Neural cell (in vitro differentiated cells): ENCODE data around the gene P2RX1. TPM values are rescaled to one million over a fixed set of nuclear protein-coding genes. Genes with fewer than 3 reads are reported as not detected.

Experiments
- H2AFZ ChIP-seq: fragments of 200-600, 300-800 bp; sonication (generic), shearing (Covaris generic); 2 replicates; pipeline ENCODE4 v1.6.0; 2014; ENCODE audit warnings: low read depth, mild to moderate bottlenecking, antibody characterized with exemption, low read length, moderate library complexity
- H3F3A ChIP-seq: fragments of 200-600 bp; shearing (Covaris generic); 2 replicates; pipeline ENCODE4 v1.6.1; 2016; ENCODE audit warnings: mild to moderate bottlenecking, moderate library complexity, mixed read lengths, antibody characterized with exemption, low read length; ENCODE audit not compliant: insufficient read depth, poor library complexity, severe bottlenecking
- H3K27ac ChIP-seq: fragments of 200-600, 300-800 bp; sonication (generic), shearing (Covaris generic); 2 replicates; pipeline ENCODE4 v1.5.1; 2014; ENCODE audit warnings: mild to moderate bottlenecking, low read length, moderate library complexity
- H3K27me3 ChIP-seq: fragments of 300-800, 200-600 bp; sonication (generic), shearing (Covaris generic); 2 replicates; pipeline ENCODE4 v1.6.0; 2014; ENCODE audit warnings: mild to moderate bottlenecking, low read depth, low read length, moderate library complexity; ENCODE audit not compliant: insufficient read depth
- H3K36me3 ChIP-seq: fragments of 300-800, 200-600 bp; sonication (generic), shearing (Covaris generic); 2 replicates; pipeline ENCODE4 v1.5.1; 2014; ENCODE audit warnings: mild to moderate bottlenecking, antibody characterized with exemption, low read length, moderate library complexity; ENCODE audit not compliant: insufficient read depth
- H3K4me2 ChIP-seq: fragments of 300-800, 200-600 bp; sonication (generic), shearing (Covaris generic); 2 replicates; pipeline ENCODE4 v1.6.0; 2014; ENCODE audit warnings: mild to moderate bottlenecking, low read length
- H3K4me3 ChIP-seq: fragments of 300-800, 200-600 bp; sonication (generic), shearing (Covaris generic); 2 replicates; pipeline ENCODE4 v1.5.1; 2014; ENCODE audit warnings: mild to moderate bottlenecking, low read length, moderate library complexity
- H3K79me2 ChIP-seq: fragments of 200-600 bp; shearing (Covaris generic); replicated peaks from 2 replicates; pipeline ENCODE4 v1.6.0; 2014; ENCODE audit warnings: mild to moderate bottlenecking, low read length, moderate library complexity; ENCODE audit not compliant: insufficient read depth
- H3K9ac ChIP-seq: fragments of 300-800, 200-600 bp; sonication (generic), shearing (Covaris generic); 2 replicates; pipeline ENCODE4 v1.6.1; 2016; ENCODE audit warnings: mild to moderate bottlenecking, low read length, mixed read lengths
- H3K9me2 ChIP-seq: fragments of 200-600 bp; shearing (Covaris generic); 2 replicates; pipeline ENCODE4 v1.6.1; 2016; ENCODE audit warnings: mild to moderate bottlenecking, low read length, mixed read lengths; ENCODE audit not compliant: insufficient read depth
- H3K9me3 ChIP-seq: fragments of 200-600, 300-800 bp; sonication (generic), shearing (Covaris generic); 2 replicates; pipeline ENCODE4 v1.6.1; 2016; ENCODE audit warnings: mild to moderate bottlenecking, mixed run types, low read length, moderate library complexity, mixed read lengths
- H4K20me1 ChIP-seq: fragments of 200-600 bp; shearing (Covaris generic); 2 replicates; pipeline ENCODE4 v1.6.1; 2016; ENCODE audit warnings: mild to moderate bottlenecking, mixed run types; ENCODE audit not compliant: insufficient read depth
- CTCF ChIP-seq: fragments of 450-650 bp; IDR thresholded peaks from 2 replicates; pipeline ENCODE4 v1.5.1; 2014; ENCODE audit warnings: antibody characterized with exemption, mild to moderate bottlenecking, moderate library complexity; ENCODE audit not compliant: poor library complexity, severe bottlenecking
- EP300 ChIP-seq: fragments of 450-650 bp; conservative IDR thresholded peaks from 2 replicates; pipeline ENCODE4 v1.6.1; 2014; ENCODE audit warnings: antibody characterized with exemption, mild to moderate bottlenecking, moderate library complexity; ENCODE audit not compliant: poor library complexity, severe bottlenecking
- EZH2 ChIP-seq: fragments of 200-600, 300-800 bp; shearing (Covaris generic), sonication (generic); IDR thresholded peaks from 2 replicates; pipeline ENCODE4 v1.6.1; 2014; ENCODE audit warnings: antibody characterized with exemption, low read length, borderline replicate concordance, mild to moderate bottlenecking; ENCODE audit not compliant: insufficient read depth, poor library complexity, severe bottlenecking
- MXI1 ChIP-seq: fragments of 450-650 bp; conservative IDR thresholded peaks from 2 replicates; pipeline ENCODE4 v1.6.1; 2014; ENCODE audit warnings: antibody characterized with exemption, mild to moderate bottlenecking; ENCODE audit not compliant: poor library complexity, severe bottlenecking
- POLR2AphosphoS5 ChIP-seq: IDR thresholded peaks from 2 replicates; pipeline ENCODE4 v1.6.1; 2012
- RAD21 ChIP-seq: fragments of 450-650 bp; conservative IDR thresholded peaks from 2 replicates; pipeline ENCODE4 v1.6.1; 2014; ENCODE audit warnings: antibody characterized with exemption, mild to moderate bottlenecking, moderate library complexity
- SMC3 ChIP-seq: fragments of 450-650 bp; conservative IDR thresholded peaks from 2 replicates; pipeline ENCODE4 v1.6.1; 2014; ENCODE audit warnings: antibody characterized with exemption, mild to moderate bottlenecking, moderate library complexity; ENCODE audit not compliant: poor library complexity
- TAF1 ChIP-seq: IDR thresholded peaks from 2 replicates; pipeline ENCODE4 v1.6.1; 2012; ENCODE audit warnings: low read depth
- polyA plus RNA-seq: library from polyadenylated mRNA; depleted of rRNA; stranded (reverse); fragments of >200 nt; gene quantifications from 2 replicates; pipeline ENCODE4 v1.2.3, GENCODE V29; 2014
- TF ChIP-seq, protein P1 (sequence below): IDR thresholded peaks from 2 replicates; pipeline ENCODE4 v1.6.1; 2012; ENCODE audit warnings: borderline replicate concordance

The P2RX1 gene
- polyA plus RNA-seq, 1 donor from 2014 or later: not detected

GRCh38 chr17:3887804-3888203, 28.5 kb downstream of the P2RX1 start:
- Histone ChIP-seq H3K9ac (no peak overlapping the region), H3K79me2 (no peaks in the 10 kb centered on the region), H2AFZ (no peak overlapping the region), H4K20me1 (no peaks in the 10 kb centered on the region), H3K9me2 (no peaks in the 10 kb centered on the region), H3K27ac (no peak overlapping the region), H3F3A (no peaks in the 10 kb centered on the region), H3K27me3 (no peaks in the 10 kb centered on the region), H3K4me3 (no peak overlapping the region), H3K36me3 (no peaks in the 10 kb centered on the region), H3K9me3 (no peaks in the 10 kb centered on the region), H3K4me2 (no peak overlapping the region)
- TF ChIP-seq, protein P1, sequence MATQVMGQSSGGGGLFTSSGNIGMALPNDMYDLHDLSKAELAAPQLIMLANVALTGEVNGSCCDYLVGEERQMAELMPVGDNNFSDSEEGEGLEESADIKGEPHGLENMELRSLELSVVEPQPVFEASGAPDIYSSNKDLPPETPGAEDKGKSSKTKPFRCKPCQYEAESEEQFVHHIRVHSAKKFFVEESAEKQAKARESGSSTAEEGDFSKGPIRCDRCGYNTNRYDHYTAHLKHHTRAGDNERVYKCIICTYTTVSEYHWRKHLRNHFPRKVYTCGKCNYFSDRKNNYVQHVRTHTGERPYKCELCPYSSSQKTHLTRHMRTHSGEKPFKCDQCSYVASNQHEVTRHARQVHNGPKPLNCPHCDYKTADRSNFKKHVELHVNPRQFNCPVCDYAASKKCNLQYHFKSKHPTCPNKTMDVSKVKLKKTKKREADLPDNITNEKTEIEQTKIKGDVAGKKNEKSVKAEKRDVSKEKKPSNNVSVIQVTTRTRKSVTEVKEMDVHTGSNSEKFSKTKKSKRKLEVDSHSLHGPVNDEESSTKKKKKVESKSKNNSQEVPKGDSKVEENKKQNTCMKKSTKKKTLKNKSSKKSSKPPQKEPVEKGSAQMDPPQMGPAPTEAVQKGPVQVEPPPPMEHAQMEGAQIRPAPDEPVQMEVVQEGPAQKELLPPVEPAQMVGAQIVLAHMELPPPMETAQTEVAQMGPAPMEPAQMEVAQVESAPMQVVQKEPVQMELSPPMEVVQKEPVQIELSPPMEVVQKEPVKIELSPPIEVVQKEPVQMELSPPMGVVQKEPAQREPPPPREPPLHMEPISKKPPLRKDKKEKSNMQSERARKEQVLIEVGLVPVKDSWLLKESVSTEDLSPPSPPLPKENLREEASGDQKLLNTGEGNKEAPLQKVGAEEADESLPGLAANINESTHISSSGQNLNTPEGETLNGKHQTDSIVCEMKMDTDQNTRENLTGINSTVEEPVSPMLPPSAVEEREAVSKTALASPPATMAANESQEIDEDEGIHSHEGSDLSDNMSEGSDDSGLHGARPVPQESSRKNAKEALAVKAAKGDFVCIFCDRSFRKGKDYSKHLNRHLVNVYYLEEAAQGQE: no peak
- TF ChIP-seq RAD21 (no peak), TAF1 (no peak), CTCF (no peak), SMC3 (no peak), EP300 (no peak), EZH2 (no peak), POLR2AphosphoS5 (no peak), MXI1 (no peak)

GRCh38 chr17:3887394-3887793, 28.9 kb downstream of the P2RX1 start:
- TF ChIP-seq SMC3 (no peak), EZH2 (no peak), POLR2AphosphoS5 (no peak), RAD21 (no peak), MXI1 (no peak), TAF1 (no peak), EP300 (no peak)
- TF ChIP-seq, protein P1: no peak
- H3K27ac ChIP-seq: no peak overlapping the region
- H3K9me3 ChIP-seq: no peaks in the 10 kb centered on the region
- H3K4me3 ChIP-seq: no peak overlapping the region
- no peak overlapping the region for H3K9ac ChIP-seq
- H3K9me2 ChIP-seq: no peaks in the 10 kb centered on the region
- no peaks in the 10 kb centered on the region for H3K36me3 ChIP-seq
- no peaks in the 10 kb centered on the region for H3F3A ChIP-seq
- no peak overlapping the region for H3K4me2 ChIP-seq
- no peaks in the 10 kb centered on the region for H4K20me1 ChIP-seq
- no peak overlapping the region for H2AFZ ChIP-seq
- H3K27me3 ChIP-seq: no peaks in the 10 kb centered on the region
- H3K79me2 ChIP-seq: no peaks in the 10 kb centered on the region
